Measurements from ENCODE around the gene KCNK10. TPM values are rescaled to one million over a fixed set of nuclear protein-coding genes. Genes with fewer than 3 reads are reported as not detected.

Gene KCNK10
- total RNA-seq, 1 donor from 2014 or later = 11.8 TPM

DNA sequence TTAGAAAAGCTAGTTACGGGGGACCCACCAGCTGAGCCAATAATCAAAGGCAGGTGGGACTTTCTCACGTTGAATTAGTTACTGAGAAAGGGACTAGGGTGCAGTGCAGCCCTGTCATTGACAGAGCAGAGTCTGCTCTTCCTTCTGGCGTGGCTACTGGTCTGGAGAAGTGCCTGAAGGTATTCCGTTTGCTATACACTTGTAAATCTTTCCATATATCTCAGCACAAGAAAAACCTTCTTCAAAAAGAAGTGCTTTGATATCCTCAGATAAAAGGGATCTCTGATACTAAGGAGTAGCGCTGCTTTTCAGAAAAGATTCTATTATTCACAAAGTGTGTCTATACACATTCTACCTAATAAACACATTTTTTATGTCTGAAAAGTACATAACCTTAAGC, 91.5 kb downstream of the KCNK10 start:
- FAIRE-seq (no peak), DNase-seq (ENCODE audit: low spot score in 2 of 2) (no peak)

DNA sequence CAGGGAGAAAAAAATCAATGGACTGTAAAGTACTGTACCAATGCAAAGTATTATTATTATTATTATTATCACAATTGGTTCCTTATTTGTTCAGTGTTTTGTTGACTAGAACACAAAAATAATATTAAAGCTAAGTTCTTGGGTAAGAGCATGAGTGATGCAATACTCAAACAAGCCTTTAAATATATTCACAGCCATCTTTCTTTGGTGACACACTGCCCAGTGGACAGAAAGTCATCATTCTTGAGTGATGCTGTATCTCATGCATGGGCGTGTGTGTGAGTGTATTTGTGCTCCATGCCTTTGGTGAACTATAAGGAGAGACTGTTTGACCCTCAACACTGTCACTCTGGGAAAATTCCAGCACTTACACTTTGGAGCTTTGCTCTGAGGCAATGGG, 93.6 kb downstream of the KCNK10 start:
- FAIRE-seq (no peak), DNase-seq (ENCODE audit: low spot score in 2 of 2) (no peak)

GRCh38 chr14:88228522-88229236, 94.4 kb downstream of the KCNK10 start:
- DNase-seq (ENCODE audit: low spot score in 2 of 2) (no peak), FAIRE-seq (no peak)

DNA sequence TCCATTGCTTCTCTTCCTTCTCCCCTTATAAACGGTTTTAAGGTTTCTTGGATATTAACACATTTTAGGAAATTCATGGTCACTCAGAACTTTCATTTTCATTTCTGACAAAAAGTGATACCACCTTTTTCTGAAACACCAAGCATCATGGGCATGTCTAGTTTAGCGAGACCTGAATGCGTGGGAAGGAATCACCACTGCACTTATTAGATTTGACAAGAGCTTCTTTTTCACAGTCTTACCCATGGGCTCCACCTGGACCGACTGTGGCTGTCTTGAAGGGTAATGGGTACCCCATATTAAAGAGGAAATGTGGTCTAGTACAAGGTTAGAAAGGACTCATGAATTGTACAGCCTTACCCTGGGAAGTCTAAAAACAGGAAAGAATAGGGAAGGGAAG, 95.4 kb downstream of the KCNK10 start:
- no peak for DNase-seq (ENCODE audit: low spot score in 2 of 2)
- no peak for FAIRE-seq

DNA sequence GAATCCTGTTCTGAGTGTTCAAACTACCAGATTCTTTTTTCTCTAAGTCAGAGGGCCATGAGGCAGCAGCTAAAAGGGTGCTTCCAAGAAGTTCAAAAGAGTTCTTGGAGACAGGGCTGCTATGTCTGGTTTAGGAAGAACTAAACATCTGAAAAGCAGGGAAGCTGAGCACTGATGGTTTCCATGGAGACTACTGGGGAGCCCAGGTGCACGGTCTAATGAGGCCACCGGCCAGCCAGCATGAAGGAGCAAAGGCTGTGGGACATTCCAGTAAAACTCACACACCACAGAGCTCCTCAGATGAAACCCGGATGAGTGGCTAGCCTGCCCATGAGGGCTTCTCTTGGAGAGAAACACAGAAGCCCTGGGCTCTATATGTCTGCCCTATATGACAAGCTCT, 97.3 kb downstream of the KCNK10 start:
- no peak for DNase-seq (ENCODE audit: low spot score in 2 of 2)
- no peak for FAIRE-seq

- no peak for DNase-seq (ENCODE audit: low spot score in 2 of 2)
- FAIRE-seq = no peak
Measured at GRCh38 chr14:88218119-88218915, 104.8 kb downstream of the KCNK10 start.

GRCh38 chr14:88212691-88213090, 110.4 kb downstream of the KCNK10 start:
- FAIRE-seq (no peak), DNase-seq (ENCODE audit: low spot score in 2 of 2) (no peak)

DNA sequence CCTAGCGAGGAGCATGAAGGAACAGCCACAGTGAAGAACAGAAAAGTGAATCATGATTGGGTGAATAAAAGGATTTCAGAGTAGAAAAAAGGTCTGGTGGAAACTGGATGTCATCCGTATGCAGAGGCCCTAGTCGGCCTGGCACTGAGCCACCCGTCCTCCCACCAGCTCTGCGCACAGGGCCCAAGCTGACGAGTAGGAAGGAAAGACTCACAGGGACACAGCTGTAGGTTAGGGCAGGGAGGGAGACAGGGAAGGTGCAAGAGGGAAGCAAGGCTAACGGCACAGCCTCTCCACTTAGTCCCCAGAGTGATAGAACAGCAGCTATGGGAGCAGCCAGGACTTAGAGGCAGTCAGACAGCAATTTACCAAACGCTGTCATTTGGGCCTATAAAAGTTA, 112.6 kb downstream of the KCNK10 start:
- no peak for FAIRE-seq
- DNase-seq (ENCODE audit: low spot score in 2 of 2) = no peak

DNA sequence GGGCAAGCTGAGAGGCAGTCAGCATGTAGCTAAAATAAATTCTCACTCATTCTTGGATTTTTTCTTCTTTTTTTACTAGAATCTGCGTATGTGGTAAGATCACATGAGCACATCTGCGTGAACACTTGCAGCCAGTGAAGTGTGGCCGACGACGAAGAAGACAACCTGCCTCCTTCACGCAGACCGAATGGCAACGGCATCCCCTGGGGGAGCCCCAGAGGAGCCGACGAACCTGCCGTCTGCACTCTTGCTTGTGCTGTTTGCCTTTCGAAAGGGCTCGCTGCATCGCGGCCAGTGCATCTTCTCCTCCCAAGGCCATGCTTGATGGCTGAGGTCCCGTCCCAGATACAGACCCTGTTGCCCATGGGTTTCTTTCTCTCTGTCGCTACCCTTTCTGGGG, 113.8 kb downstream of the KCNK10 start:
- no peak for FAIRE-seq
- DNase-seq (ENCODE audit: low spot score in 2 of 2) = no peak

DNA sequence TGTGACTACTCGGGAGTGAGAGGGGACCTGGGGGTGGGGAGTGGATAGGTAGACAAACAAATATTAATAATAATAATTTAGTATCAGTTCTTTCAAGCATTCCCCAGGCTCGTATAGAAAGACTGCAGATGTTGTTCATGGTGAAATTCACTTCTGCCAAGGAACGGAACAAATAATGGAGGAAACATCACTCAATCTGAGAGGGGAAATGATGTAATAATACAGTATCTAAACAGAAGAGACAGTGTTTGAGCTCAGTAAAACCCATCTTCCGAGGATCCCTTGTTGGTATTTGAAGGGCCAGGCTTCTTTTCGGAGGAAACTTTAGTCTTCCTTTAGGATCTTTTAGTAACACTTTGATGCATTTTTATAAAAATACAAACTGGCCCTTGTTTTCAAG, 114.2 kb downstream of the KCNK10 start:
- DNase-seq (ENCODE audit: low spot score in 2 of 2) (no peak), FAIRE-seq (no peak)

- DNase-seq (ENCODE audit: low spot score in 2 of 2) = no peak
- FAIRE-seq = no peak
Measured at GRCh38 chr14:88204221-88204620, 118.8 kb downstream of the KCNK10 start.

DNA sequence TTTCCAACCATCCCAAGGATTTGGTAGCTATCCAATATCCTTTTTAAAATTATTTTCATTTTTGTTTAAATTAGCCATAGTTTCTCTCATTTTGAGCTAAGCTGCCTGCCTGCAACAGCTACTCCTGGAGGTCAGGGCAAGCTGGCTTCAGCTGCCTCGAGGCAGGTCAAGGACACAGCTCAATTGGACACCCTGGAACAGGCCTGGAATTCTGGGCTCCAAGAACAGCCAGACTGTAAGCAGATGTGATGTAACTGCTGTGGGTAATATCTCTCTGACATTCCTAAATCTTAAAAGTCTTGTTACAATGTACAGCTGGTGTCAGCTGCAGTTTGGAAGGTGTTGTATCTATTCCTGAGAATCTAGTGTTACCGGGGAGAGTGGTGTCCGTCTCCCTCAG, 119.8 kb downstream of the KCNK10 start:
- FAIRE-seq (no peak), DNase-seq (ENCODE audit: low spot score in 2 of 2) (no peak)

- no peak for FAIRE-seq
Measured at GRCh38 chr14:88202286-88202685, 120.8 kb downstream of the KCNK10 start.

DNA sequence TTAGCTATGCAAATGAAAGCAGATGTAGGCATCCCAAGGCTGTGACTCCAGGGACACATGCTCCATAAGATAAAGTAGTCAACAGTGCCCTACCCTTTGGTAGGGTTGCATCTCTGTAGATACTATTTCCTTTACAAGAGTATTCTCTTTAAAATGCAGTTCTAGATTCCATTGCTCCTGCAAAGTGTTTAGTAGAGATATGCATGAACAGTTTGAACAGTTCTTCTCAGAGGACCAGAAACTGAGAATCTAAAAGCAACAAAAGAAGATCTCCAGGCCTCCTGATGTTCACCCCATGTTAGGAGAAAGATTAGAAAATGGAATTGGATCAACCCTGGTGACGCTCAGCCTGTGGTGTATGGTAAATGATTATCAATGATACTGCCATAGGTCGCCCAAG, 121.2 kb downstream of the KCNK10 start:
- FAIRE-seq (no peak), DNase-seq (ENCODE audit: low spot score in 2 of 2) (no peak)

More at GRCh38 chr14:88202286-88202685, 120.8 kb downstream of the KCNK10 start:
- DNase-seq (ENCODE audit: low spot score in 2 of 2) = no peak

- FAIRE-seq (no peak), DNase-seq (ENCODE audit: low spot score in 2 of 2) (no peak)
Measured at GRCh38 chr14:88199882-88200281, 123.2 kb downstream of the KCNK10 start.

- DNase-seq (ENCODE audit: low spot score in 2 of 2) (no peak), FAIRE-seq (no peak)
Measured at GRCh38 chr14:88198446-88198845, 124.6 kb downstream of the KCNK10 start.

DNA sequence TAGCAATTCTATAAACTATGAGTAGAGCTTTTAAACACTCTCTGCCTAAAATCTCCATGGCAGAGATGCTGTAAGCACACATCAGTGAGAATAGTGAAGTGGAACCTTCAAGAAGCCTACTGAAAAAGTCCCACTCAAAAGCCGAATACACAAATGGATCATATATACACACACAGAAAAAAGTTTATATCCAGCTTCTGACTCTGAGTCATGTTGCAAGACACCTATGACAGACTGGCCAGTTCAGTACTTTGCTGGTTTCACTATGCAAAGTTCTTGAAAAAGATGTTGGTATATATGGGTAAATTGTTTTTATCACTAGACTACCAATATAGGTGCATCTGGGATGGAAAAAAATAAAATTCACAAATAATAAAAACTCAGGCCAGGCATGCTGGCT, 126.1 kb downstream of the KCNK10 start:
- DNase-seq (ENCODE audit: low spot score in 2 of 2) = no peak
- no peak for FAIRE-seq

DNA sequence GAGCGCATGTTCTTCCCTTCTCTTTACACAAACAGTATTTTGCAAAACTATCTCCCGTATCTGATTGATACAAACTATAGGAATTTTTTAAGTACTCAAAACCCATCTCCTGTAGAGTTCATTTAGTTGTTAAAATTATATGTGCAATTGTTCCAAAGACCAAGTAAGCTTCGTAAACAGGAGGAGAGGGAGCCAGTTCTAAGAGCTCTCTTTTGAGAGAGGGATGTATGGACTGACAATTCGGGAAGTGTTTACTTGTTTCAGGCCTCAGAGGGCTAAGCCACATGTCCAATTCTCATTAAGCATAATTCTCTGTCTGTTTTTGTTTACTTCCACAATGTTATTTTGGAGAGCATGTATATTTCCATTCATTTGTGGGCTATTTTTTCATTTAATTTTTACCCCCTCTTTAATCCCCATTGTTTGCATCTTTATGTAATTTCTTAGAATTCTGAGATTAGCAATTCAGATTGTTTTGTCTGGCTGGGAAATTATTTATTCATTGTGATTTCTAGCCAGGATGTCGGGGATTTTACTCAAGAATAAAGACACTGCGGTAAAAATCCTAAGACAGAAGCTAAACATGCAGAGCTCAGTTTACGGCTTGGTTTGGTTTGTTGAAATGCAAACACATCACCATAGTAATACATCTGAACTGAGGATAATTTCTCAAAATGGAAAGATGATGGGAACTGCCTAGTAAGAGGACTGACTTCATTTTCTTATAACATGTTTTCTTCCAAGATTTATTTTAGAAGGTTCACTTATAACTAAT, 126.8 kb downstream of the KCNK10 start:
- FAIRE-seq = no peak
- DNase-seq (ENCODE audit: low spot score in 2 of 2) = no peak

GRCh38 chr14:88195676-88196075, 127.4 kb downstream of the KCNK10 start:
- FAIRE-seq = no peak
- no peak for DNase-seq (ENCODE audit: low spot score in 2 of 2)

DNA sequence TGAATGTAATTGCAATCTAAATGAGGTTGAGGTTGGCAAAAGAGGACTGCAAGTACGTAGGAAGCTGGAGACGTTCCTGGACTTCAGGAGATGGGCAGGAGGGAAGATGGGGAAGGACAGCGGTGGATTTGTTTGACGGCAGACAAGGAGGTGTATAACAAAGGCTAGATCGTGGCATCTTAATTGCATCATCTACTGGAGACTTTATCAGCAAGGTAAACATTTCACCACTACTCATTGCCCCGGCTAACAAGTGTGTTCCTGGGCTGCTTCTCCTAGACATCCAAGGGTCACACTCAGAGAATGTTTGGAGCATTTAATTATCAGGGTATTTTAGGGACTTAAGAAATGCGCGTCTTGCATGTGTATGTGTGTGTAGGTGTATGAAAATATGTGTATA, 128.5 kb downstream of the KCNK10 start:
- DNase-seq (ENCODE audit: low spot score in 2 of 2) = no peak
- FAIRE-seq = no peak

GRCh38 chr14:88191605-88192004, 131.5 kb downstream of the KCNK10 start:
- DNase-seq (ENCODE audit: low spot score in 2 of 2) (no peak), FAIRE-seq (no peak)
